ENCODE data around the gene RBM28. TPM values are rescaled to one million over a fixed set of nuclear protein-coding genes. Genes with fewer than 3 reads are reported as not detected.

Gene RBM28
- polyA plus RNA-seq, 1 donor from 2014 or later: 18.9 TPM

- H2AFZ ChIP-seq (ENCODE audit: low read depth, low read length): no peak overlapping the region
- TF ChIP-seq MXI1 (conservative IDR thresholded peaks at IDR 0.05; ENCODE audit: poor library complexity, severe bottlenecking) (peak; percentile 52), CTCF (IDR thresholded peaks at IDR 0.05; ENCODE audit: poor library complexity, severe bottlenecking) (peak; percentile 95), EP300 (conservative IDR thresholded peaks at IDR 0.05; ENCODE audit: poor library complexity, severe bottlenecking) (peak; percentile 39), POLR2AphosphoS5 (IDR thresholded peaks at IDR 0.05) (no peak), SMC3 (conservative IDR thresholded peaks at IDR 0.05; ENCODE audit: poor library complexity) (peak; percentile 93), RAD21 (conservative IDR thresholded peaks at IDR 0.05) (peak; percentile 84), EZH2 (IDR thresholded peaks at IDR 0.05; ENCODE audit: borderline replicate concordance, insufficient read depth, low read length, poor library complexity, severe bottlenecking) (no peak), TAF1 (IDR thresholded peaks at IDR 0.05; ENCODE audit: low read depth) (no peak)
- TF ChIP-seq, protein P1, sequence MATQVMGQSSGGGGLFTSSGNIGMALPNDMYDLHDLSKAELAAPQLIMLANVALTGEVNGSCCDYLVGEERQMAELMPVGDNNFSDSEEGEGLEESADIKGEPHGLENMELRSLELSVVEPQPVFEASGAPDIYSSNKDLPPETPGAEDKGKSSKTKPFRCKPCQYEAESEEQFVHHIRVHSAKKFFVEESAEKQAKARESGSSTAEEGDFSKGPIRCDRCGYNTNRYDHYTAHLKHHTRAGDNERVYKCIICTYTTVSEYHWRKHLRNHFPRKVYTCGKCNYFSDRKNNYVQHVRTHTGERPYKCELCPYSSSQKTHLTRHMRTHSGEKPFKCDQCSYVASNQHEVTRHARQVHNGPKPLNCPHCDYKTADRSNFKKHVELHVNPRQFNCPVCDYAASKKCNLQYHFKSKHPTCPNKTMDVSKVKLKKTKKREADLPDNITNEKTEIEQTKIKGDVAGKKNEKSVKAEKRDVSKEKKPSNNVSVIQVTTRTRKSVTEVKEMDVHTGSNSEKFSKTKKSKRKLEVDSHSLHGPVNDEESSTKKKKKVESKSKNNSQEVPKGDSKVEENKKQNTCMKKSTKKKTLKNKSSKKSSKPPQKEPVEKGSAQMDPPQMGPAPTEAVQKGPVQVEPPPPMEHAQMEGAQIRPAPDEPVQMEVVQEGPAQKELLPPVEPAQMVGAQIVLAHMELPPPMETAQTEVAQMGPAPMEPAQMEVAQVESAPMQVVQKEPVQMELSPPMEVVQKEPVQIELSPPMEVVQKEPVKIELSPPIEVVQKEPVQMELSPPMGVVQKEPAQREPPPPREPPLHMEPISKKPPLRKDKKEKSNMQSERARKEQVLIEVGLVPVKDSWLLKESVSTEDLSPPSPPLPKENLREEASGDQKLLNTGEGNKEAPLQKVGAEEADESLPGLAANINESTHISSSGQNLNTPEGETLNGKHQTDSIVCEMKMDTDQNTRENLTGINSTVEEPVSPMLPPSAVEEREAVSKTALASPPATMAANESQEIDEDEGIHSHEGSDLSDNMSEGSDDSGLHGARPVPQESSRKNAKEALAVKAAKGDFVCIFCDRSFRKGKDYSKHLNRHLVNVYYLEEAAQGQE (IDR thresholded peaks at IDR 0.05; ENCODE audit: borderline replicate concordance): no peak
- H3K79me2 ChIP-seq (replicated peaks; ENCODE audit: insufficient read depth, low read length): no peaks in the 10 kb centered on the region
- no peaks in the 10 kb centered on the region for H3F3A ChIP-seq (ENCODE audit: insufficient read depth, low read length, poor library complexity, severe bottlenecking)
- H3K27ac ChIP-seq (ENCODE audit: low read length): no peak overlapping the region
- H3K4me2 ChIP-seq (ENCODE audit: low read length): no peak overlapping the region
- H3K9me3 ChIP-seq (ENCODE audit: low read length): no peaks in the 10 kb centered on the region
- H3K9ac ChIP-seq (ENCODE audit: low read length): peak overlapping the region; percentile 15
- H4K20me1 ChIP-seq (ENCODE audit: insufficient read depth): no peaks in the 10 kb centered on the region
- no peaks in the 10 kb centered on the region for H3K27me3 ChIP-seq (ENCODE audit: insufficient read depth, low read depth, low read length)
- peak overlapping the region; percentile 48 for H3K4me3 ChIP-seq (ENCODE audit: low read length)
- H3K9me2 ChIP-seq (ENCODE audit: insufficient read depth, low read length): no peaks in the 10 kb centered on the region
- H3K36me3 ChIP-seq (ENCODE audit: insufficient read depth, low read length): no peaks in the 10 kb centered on the region
Measured at GRCh38 chr7:128387216-128388144, 43.8 kb upstream of the RBM28 start.

GRCh38 chr7:128385988-128386925 lies 42.5 kb upstream of the RBM28 start:
- Histone ChIP-seq H3F3A (ENCODE audit: insufficient read depth, low read length, poor library complexity, severe bottlenecking) (no peaks in the 10 kb centered on the region), H2AFZ (ENCODE audit: low read depth, low read length) (no peak overlapping the region), H3K4me2 (ENCODE audit: low read length) (no peak overlapping the region), H3K27ac (ENCODE audit: low read length) (no peak overlapping the region), H3K79me2 (replicated peaks; ENCODE audit: insufficient read depth, low read length) (no peaks in the 10 kb centered on the region), H3K4me3 (ENCODE audit: low read length) (no peak overlapping the region), H3K9me3 (ENCODE audit: low read length) (no peaks in the 10 kb centered on the region), H4K20me1 (ENCODE audit: insufficient read depth) (no peaks in the 10 kb centered on the region), H3K9ac (ENCODE audit: low read length) (no peak overlapping the region), H3K9me2 (ENCODE audit: insufficient read depth, low read length) (no peaks in the 10 kb centered on the region), H3K36me3 (ENCODE audit: insufficient read depth, low read length) (no peaks in the 10 kb centered on the region), H3K27me3 (ENCODE audit: insufficient read depth, low read depth, low read length) (no peaks in the 10 kb centered on the region)
- no peak for TF ChIP-seq RAD21 (conservative IDR thresholded peaks at IDR 0.05)
- no peak for TF ChIP-seq CTCF (IDR thresholded peaks at IDR 0.05; ENCODE audit: poor library complexity, severe bottlenecking)
- TF ChIP-seq POLR2AphosphoS5 (IDR thresholded peaks at IDR 0.05): no peak
- TF ChIP-seq MXI1 (conservative IDR thresholded peaks at IDR 0.05; ENCODE audit: poor library complexity, severe bottlenecking): no peak
- no peak for TF ChIP-seq TAF1 (IDR thresholded peaks at IDR 0.05; ENCODE audit: low read depth)
- TF ChIP-seq, protein P1 (IDR thresholded peaks at IDR 0.05; ENCODE audit: borderline replicate concordance): no peak
- no peak for TF ChIP-seq EZH2 (IDR thresholded peaks at IDR 0.05; ENCODE audit: borderline replicate concordance, insufficient read depth, low read length, poor library complexity, severe bottlenecking)
- no peak for TF ChIP-seq SMC3 (conservative IDR thresholded peaks at IDR 0.05; ENCODE audit: poor library complexity)
- TF ChIP-seq EP300 (conservative IDR thresholded peaks at IDR 0.05; ENCODE audit: poor library complexity, severe bottlenecking): no peak

Data from neural cell (in vitro differentiated cells).